Large intestine (tissue), 3 donors: ENCODE results near the gene HCN2. TPM values are rescaled to one million over a fixed set of nuclear protein-coding genes. Genes with fewer than 3 reads are reported as not detected.

Experiments
- DNase-seq, 2 donors: peaks; one replicate each; pipeline versions ENCODE4 v3.0.0 to v3.0.0-alpha.2; 2013
- H3K27ac ChIP-seq: one replicate; pipeline ENCODE4 v1.5.1; 2013; ENCODE audit warnings: low read length
- H3K27me3 ChIP-seq: 2 replicates; pipeline ENCODE4 v1.6.1; 2013; ENCODE audit warnings: low read length; ENCODE audit not compliant: control insufficient read depth, insufficient read depth
- H3K36me3 ChIP-seq: 2 replicates; pipeline ENCODE4 v1.6.1; 2013; ENCODE audit warnings: low read length; ENCODE audit not compliant: control insufficient read depth, insufficient read depth
- H3K4me1 ChIP-seq: one replicate; pipeline ENCODE4 v1.6.1; 2013; ENCODE audit warnings: low read length; ENCODE audit not compliant: control insufficient read depth, insufficient read depth
- H3K4me3 ChIP-seq: one replicate; pipeline ENCODE4 v1.5.1; 2013; ENCODE audit warnings: low read length
- H3K9me3 ChIP-seq: one replicate; pipeline ENCODE4 v1.6.1; 2013; ENCODE audit warnings: mild to moderate bottlenecking, low read depth, low read length, moderate library complexity; ENCODE audit not compliant: control insufficient read depth
- WGBS: methylation state at CpG from one replicate; pipeline ENCODE4 v1.1.5; 2013; ENCODE audit warnings: low lambda C conversion rate; ENCODE audit not compliant: insufficient coverage; 5-methylcytosine and 5-hydroxymethylcytosine counted together
- polyA plus RNA-seq: library from polyadenylated mRNA; unstranded; fragments of 120-200 nt; gene quantifications from one replicate; pipeline ENCODE4 v1.2.1, GENCODE V29; 2013

The HCN2 gene
- polyA plus RNA-seq, 1 donor, result 0.76 TPM

GRCh38 chr19:629961-630714 is 40.5 kb downstream of the HCN2 start:
- H3K9me3 ChIP-seq, result peaks cover 3% of the 10 kb centered on the region
- no CpG with 5 or more reads among the region's 30 CpGs for WGBS
- no peak for DNase-seq
- peaks cover 31% of the 10 kb centered on the region for H3K36me3 ChIP-seq
- H3K27me3 ChIP-seq, result no peaks in the 10 kb centered on the region
- no peak overlapping the region for H3K27ac ChIP-seq
- H3K4me3 ChIP-seq, result no peak overlapping the region
- H3K4me1 ChIP-seq, result peaks cover 17% of the 10 kb centered on the region

- Histone ChIP-seq H3K4me3 (peak overlapping the region; percentile 99), H3K9me3 (peaks cover 3% of the 10 kb centered on the region), H3K27me3 (peaks cover 2% of the 10 kb centered on the region), H3K36me3 (peaks cover 29% of the 10 kb centered on the region), H3K4me1 (peaks cover 17% of the 10 kb centered on the region), H3K27ac (peak overlapping the region; percentile 96)
- no CpG with 5 or more reads among the region's 35 CpGs for WGBS
- DNase-seq, result peak; percentile 40 to 80
These were observed 42.9 kb downstream of the HCN2 start for GRCh38 chr19:632579-633067.

- peak; percentile 98 to 99 for DNase-seq
- Histone ChIP-seq H3K27me3 (peaks cover 4% of the 10 kb centered on the region), H3K4me3 (peak within 1 kb of the TSS; percentile 99), H3K4me1 (peaks cover 17% of the 10 kb centered on the region), H3K9me3 (peaks cover 3% of the 10 kb centered on the region), H3K36me3 (peaks cover 24% of the 10 kb centered on the region), H3K27ac (peak within 1 kb of the TSS; percentile 96)
- no CpG with 5 or more reads among the region's 67 CpGs for WGBS
These were observed 43.5 kb downstream of the HCN2 start, which contains the start of gene POLRMT for GRCh38 chr19:633068-633785. POLRMT (minus strand) TSS chr19:633537; CDS start chr19:633512, 25 bp downstream.

DNA sequence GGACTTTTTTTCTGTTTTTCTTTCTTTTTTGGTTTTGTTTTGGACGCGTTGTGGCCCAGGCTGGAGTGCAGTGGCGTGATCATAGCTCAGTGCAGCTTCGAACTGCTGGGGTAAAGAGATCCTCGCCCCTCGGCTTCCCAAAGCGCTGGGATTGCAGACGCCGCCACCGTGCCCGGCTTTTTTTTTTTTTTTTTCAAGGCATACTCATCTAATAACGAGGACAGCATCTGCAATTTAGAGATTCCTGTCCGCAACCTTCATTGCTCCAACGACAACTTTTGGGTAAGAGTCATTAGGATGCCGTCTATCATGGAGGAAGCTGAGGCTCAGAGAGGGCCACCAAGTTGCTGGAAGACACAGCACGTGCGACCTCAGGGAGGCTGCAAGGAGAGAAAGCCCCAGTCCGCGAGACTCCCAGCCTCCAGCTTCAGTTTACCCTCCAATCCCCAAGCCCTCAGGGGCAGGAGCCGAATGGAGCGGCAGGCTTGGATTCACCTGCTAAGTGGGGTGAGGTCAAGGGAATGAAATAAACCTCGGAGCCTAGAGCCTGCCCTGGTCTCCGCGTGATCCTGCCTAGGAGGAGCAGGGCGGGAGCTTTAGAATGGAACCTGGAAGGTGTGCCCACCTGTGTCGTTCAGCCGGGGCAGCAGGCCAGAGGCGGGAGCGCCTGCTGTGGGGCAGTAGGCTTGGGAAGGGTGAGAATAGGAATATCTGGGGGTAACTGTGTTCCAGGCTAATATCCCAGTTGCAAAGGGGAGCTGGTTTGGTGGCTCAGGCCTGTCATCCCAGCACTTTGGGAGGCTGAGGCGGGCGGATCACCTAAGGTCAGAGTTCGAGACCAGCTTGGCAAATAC is 44.3 kb downstream of the HCN2 start:
- Histone ChIP-seq H3K4me1 (peaks cover 25% of the 10 kb centered on the region), H3K4me3 (peak overlapping the region; percentile 78), H3K36me3 (peaks cover 16% of the 10 kb centered on the region), H3K27me3 (peaks cover 12% of the 10 kb centered on the region), H3K9me3 (peaks cover 4% of the 10 kb centered on the region), H3K27ac (no peak overlapping the region)
- no CpG with 5 or more reads among the region's 32 CpGs for WGBS
- no peak for DNase-seq

DNA sequence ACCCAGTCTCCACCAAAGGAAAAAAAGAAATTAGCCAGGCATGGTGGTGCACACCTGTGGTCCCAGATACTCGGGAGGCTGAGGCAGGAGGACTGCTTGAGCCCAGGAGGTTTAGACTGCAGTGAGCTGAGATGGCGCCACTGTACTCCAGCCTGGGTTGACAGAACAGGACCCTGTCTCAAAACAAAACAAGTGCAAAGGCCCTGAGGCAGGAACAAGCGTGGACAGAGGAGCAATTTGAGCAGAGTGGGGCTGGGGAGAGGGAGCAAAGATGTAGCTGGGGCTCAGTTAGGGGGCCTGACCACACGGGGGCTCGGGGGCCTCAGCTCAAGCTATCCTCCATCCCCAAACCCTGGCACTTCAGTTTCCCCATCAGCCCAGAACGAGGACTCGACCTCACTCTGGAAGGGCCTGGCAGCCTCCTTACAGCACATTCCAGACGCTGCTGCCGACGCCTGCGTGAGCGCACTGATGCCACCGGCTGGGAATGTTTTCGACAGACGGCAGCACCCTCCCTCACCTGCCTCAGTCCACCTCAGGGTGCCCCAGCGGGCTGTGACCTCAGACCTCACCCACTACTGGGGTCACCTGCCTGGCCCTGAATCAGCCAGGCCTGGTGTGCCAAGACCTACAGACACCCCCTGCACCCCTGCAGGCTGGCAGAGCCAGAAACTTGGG is 45.4 kb downstream of the HCN2 start:
- Histone ChIP-seq H3K36me3 (peaks cover 9% of the 10 kb centered on the region), H3K4me3 (no peak overlapping the region), H3K27me3 (peaks cover 14% of the 10 kb centered on the region), H3K9me3 (peaks cover 6% of the 10 kb centered on the region), H3K4me1 (peaks cover 29% of the 10 kb centered on the region), H3K27ac (no peak overlapping the region)
- no peak for DNase-seq
- no CpG with 5 or more reads among the region's 16 CpGs for WGBS

- no CpG with 5 or more reads among the region's 17 CpGs for WGBS
- Histone ChIP-seq H3K4me1 (peaks cover 17% of the 10 kb centered on the region), H3K27ac (no peak overlapping the region), H3K27me3 (peaks cover 14% of the 10 kb centered on the region), H3K9me3 (peaks cover 13% of the 10 kb centered on the region), H3K36me3 (peaks cover under 1% of the 10 kb centered on the region), H3K4me3 (no peak overlapping the region)
- no peak for DNase-seq
These were observed 49.2 kb downstream of the HCN2 start for GRCh38 chr19:638906-639252.

DNA sequence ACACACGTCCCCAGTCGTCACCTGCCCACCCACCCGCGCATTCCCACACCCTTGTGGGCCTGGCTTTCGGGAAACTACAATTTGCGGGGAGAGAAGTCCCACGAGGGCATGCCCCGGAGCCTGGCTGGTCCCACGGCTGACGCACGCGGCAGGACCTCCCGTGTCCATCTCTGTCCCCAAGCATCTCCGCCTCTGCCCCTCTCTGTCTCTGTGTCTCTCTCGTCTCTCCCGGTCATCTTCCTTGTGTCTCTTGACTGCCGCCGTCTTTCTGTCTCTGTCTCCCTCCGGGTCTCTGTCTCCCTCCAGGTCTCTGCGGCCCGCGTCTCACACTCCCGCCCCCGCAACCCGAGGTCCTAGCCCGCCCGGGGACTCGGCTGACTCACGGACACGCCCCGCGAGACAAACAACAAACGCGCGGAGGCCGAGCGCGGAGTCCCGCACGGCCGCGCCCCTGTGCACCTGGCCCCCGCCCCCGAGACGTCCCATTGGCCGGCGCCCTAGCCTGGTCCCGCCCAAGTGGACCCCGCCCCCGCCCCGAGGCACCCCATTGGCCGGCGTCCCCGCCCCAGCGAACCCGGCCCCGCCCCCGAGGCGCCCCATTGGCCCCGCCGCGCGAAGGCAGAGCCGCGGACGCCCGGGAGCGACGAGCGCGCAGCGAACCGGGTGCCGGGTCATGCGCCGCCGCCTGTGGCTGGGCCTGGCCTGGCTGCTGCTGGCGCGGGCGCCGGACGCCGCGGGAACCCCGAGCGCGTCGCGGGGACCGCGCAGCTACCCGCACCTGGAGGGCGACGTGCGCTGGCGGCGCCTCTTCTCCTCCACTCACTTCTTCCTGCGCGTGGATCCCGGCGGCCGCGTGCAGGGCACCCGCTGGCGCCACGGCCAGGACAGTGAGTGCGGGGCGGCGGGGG is 49.8 kb downstream of the HCN2 start, which contains the start of gene FGF22:
FGF22 (plus strand) TSS at position 627 of the 908 bp plus-strand sequence; CDS start at position 674, 47 bp downstream.
- Histone ChIP-seq H3K27me3 (peaks cover 14% of the 10 kb centered on the region), H3K9me3 (peaks cover 13% of the 10 kb centered on the region), H3K36me3 (peaks cover 4% of the 10 kb centered on the region), H3K4me3 (peak within 1 kb of the TSS; percentile 28), H3K27ac (no peak within 1 kb of the TSS), H3K4me1 (peaks cover 12% of the 10 kb centered on the region)
- peak; percentile 79 to 86 for DNase-seq
- WGBS, result no CpG with 5 or more reads among the region's 109 CpGs

DNA sequence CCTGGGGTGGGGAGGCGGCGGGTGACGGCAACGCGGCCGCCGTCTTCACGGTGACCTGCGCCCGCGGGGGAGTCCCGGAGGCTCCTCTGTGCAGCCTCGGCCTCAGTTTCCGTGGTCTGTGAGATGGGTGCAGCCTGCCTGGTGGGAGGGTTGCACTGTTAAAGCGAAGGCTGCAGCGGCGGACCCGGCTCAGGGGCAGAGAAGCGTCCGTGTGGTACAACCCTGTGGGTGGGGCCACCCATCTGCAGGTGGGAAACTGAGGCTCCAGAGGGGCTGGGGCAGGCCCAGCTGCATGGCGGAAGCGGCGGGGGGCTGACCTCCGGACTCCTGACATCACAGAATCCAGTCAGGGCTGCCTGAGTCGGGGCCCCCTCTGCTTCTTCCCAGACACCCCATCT is 50.5 kb downstream of the HCN2 start:
- Histone ChIP-seq H3K4me1 (peaks cover 12% of the 10 kb centered on the region), H3K27ac (no peak overlapping the region), H3K27me3 (peaks cover 14% of the 10 kb centered on the region), H3K9me3 (peaks cover 16% of the 10 kb centered on the region), H3K36me3 (peaks cover 9% of the 10 kb centered on the region), H3K4me3 (no peak overlapping the region)
- no CpG with 5 or more reads among the region's 25 CpGs for WGBS
- no peak for DNase-seq

DNA sequence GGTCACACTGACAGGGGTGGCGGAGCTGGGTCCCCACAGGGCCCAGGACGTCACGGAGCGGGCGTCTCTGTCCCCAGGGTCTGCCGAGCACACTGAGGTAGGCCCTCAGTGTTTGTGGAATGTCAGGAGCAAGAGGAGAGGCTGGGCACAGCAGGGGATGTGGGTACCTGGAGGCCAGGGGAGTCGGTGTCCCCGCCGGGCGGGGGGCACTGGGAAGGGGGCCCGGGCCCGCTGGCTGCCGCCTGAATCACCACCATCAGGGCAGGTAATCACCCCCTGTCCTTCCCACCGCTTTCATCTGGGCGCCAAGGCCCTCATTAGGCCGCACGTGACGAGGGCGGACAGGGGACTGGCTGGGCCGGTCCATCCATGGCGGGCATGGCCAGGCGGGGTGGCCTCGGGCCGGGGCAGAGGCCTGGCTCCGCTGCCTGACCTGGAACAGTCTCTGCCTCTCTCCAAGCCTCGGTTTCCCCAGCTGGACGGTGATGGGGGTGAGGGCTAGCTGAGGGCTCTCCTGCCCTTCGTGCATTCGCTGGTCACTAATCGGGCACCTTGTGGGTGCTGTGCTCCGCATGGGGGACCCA is 51.0 kb downstream of the HCN2 start:
- H3K27me3 ChIP-seq, result peaks cover 14% of the 10 kb centered on the region
- WGBS, result no CpG with 5 or more reads among the region's 31 CpGs
- no peak overlapping the region for H3K27ac ChIP-seq
- DNase-seq, result no peak
- H3K36me3 ChIP-seq, result peaks cover 10% of the 10 kb centered on the region
- H3K4me1 ChIP-seq, result peaks cover 12% of the 10 kb centered on the region
- H3K9me3 ChIP-seq, result peaks cover 17% of the 10 kb centered on the region
- no peak overlapping the region for H3K4me3 ChIP-seq
